Erythroblast (primary cell): ENCODE results near the gene ZNF880.

Experiments
- GATA1 ChIP-seq: IDR thresholded peaks from 2 replicates; pipeline ENCODE4 v1.6.1; 2011; ENCODE audit warnings: low read depth, mild to moderate bottlenecking, control low read depth, low read length, moderate library complexity
- POLR2A ChIP-seq: IDR thresholded peaks from 2 replicates; pipeline ENCODE4 v1.6.1; 2011; ENCODE audit warnings: mild to moderate bottlenecking, low read length

GRCh38 chr19:52322429-52322828 is 47.3 kb upstream of the ZNF880 start:
- TF ChIP-seq POLR2A (no peak), GATA1 (no peak)
